DMS153 treated with DMSO at 0.1 percent for 48 hours (cell line): Measurements from ENCODE around the gene GPR78.
"Not testable (repeated sequence)": the region's sequence is repeated elsewhere in the genome, so short reads cannot be mapped to it uniquely, and the experiment has no call there.

Experiments
- DNase-seq: peaks from one replicate; lab custom pipeline; 2025; ENCODE audit not compliant: unreplicated experiment; lab: John Stamatoyannopoulos, UW

Gene GPR78

DNA sequence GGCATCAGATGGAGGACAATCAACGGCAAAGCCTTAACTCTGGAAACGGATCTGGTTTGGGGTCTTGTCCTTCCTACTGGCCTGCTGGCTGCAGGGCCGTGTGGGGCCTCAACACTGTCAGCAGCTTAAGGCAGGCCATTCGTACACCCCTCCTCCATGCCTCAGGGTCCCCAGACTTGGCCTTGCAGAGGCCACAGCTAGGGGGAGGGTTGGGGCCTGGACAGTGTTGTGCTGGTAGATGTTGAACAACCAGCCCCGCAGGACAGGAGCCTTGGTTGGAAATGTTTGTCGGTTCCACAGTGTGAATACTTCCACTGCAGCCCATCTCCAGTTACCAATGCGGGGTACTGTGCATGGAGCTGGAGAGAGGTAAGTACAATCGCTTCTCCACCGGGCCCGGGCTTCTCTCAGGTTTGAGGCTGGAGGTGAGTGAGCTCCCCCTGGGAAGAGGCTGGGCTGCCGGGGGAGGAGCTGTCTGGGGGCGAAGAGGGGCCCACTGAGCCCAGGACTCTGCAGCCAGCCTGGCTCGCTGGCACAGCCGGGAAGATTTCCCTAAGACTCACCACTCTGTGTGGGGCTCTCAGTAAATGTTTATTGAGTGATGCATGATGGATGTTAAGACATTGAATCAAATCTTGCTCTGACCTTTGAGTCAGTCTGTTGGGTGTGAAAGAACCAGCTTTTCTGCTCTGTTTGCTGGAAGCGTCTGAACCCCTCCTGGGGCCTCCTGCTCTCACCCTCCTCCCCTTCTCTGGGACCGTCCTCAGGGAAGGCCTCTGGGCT is 19.7 kb upstream of the GPR78 start:
- DNase-seq, result no peak

GRCh38 chr4:8564595-8564994 is 15.6 kb upstream of the GPR78 start:
- DNase-seq, result no peak

DNA sequence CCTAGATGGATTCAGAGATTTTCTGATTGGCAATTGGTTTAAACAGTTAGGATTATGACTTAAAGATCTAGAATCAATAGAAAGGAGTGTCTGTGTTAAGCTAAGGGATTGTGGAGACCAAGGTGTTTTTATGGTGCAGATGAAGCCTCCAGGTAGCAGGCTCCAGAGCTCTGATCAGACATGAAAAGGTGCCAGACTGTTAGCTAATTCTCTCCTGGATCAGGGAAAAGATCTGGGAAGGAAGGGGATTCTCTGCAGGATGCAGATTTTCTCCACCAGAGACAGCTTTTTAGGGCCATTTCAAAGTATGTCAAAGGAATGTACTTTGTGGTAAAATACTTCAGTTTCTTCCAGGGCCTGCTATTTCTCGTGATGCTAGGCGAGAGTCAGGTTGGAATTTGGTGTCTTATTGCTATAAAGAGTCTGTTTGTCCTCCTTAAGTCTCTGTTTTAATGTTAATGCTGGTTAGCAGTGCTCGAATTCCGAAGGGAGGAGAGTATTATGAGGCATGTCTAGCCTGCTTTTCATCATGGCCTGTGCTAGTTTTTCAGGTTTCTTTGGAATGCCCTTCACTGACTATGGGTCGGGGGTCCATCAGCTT is 12.0 kb upstream of the GPR78 start:
- DNase-seq, result no peak

GRCh38 chr4:8570201-8570600 is 10.0 kb upstream of the GPR78 start:
- DNase-seq, result no peak

DNA sequence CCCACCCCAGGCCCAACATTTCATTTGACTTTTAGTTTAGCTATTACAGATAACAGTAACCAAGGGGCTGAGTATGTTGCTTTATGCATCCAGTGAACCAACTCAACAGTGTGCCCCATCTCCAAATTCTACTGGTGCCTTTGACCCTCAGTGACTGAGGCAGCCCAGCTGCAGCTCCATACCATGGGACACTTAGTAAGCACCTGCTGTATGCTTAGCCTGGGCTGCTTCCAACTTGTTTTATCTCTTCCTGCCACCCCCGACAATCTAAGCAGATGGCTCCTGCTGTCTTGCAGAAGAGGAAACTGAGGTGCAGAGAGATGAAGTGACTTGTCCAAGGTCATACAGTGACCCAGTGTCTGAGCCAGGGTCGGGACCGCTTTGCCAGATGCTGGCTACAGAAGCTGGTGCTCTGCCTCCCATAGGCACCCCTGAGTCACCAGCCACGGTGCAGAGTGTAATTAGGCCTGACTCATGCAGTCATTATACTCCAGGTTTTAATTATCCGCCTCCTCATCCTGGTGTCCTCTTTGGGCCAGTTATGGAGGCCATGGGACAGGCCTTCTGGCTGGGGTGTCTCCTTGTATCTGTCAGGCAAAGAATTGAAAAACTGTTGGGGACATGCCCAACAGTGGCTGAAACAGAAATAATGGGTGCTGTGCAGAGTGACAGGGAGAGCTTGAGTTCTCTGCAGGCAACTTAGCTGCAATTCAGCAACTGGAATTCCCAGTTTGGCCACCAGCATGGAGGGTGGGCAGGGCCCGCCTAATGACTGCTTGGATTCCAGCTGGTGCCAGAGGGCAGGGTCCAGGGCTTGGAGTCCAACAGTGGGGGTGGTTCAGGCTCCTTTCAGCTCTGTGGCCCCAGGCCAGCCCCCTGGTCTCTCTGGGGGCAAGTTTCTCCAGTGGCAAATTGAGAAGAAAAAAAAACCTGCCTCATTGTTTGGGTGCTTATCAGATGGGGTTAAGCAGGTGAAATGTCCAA is 8.2 kb upstream of the GPR78 start:
- no peak for DNase-seq

DNA sequence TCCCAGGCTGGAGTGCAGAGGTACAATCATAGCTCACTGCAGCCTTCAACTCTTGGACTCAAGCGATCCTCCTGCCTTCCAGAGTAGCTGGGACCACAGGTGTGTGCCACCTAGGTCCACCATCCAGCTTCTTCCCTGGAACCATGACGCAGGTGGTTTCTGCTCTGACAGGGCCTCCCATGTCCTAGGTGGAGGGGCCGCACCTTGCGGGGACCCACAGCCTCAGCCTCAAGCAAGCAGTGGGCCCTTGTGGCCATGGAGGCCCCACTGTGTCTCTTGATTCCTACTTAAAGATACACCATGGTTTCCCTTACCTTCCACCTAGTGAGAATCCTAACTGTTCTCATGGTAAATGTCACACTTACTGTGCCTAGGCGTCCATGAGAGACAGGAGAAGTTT is 6.9 kb upstream of the GPR78 start:
- DNase-seq, result no peak

DNA sequence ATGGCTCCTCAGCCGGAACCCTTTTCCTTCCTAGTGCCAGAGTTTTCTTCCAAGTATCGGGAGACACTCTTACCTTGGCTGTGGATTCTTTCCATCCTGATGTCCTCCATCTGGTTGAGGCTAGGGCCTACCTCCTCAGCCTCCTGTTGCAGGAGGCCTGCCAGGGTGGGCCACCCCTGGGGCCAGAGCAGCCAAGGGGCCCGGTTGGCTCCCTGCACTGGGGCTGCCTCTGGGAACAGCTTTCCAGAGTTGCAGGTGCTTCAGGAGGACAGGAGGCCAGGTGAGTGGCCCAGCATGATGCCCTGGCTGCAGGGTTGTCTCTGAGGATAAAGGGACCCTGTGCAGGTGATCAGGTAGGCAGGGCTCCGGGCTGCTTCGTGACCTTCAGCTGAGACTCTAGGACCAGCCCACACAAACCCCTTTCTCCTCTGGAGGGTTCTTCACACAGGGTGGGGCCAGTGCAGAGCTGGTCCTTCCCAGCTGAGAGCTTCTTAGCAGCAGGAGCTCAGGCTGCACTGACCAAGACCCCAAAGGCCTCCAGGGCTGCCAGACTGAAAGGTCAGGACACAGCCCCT is 5.3 kb upstream of the GPR78 start:
- no peak for DNase-seq

- no peak for DNase-seq
These were observed 4.7 kb upstream of the GPR78 start for GRCh38 chr4:8575457-8575856.

GRCh38 chr4:8576591-8576990 is 3.6 kb upstream of the GPR78 start:
- DNase-seq, result not testable (repeated sequence)

GRCh38 chr4:8577046-8577445 is 3.1 kb upstream of the GPR78 start:
- DNase-seq, result no peak

GRCh38 chr4:8577972-8578371 is 2.2 kb upstream of the GPR78 start:
- DNase-seq, result no peak

GRCh38 chr4:8578717-8579116 is 1.5 kb upstream of the GPR78 start:
- no peak for DNase-seq

DNA sequence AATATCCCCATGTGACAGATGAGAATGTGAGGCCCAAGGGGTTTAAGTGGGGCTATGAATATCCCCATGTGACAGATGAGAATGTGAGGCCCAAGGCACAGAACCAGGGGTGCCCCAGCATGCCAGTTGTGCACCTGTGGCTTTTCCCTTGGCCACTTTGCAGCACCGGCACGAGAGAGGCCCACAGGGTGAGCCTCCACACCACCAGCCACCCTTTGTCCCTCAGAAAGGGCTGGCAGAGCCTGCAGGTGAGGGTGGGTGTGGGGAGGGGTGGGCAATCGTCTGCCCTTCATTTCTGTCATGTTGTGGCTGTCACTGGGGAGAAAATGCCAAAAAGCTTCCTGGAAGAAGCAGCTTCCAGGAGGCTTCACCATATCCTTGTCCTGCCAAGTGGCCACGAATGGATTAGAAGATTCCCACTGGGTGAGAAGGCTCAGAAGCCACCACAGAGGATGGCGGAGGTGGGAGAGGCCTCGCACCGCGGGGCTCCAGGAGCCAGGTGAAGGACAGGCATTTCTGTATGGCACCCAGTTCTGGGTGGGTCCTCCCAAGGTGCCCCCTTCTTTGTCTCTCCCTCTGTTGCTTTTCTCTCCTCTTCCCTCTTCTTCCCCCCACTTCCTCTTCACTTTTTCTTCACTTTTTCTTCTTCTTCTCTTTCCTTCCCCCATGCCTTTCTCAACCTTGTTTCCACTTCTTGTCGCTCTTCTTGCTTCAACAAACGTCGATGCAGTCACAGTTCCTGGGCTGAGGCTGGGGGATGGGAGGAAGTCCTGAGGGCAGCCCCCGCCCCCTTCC is 469 bp upstream of the GPR78 start:
- no peak for DNase-seq

DNA sequence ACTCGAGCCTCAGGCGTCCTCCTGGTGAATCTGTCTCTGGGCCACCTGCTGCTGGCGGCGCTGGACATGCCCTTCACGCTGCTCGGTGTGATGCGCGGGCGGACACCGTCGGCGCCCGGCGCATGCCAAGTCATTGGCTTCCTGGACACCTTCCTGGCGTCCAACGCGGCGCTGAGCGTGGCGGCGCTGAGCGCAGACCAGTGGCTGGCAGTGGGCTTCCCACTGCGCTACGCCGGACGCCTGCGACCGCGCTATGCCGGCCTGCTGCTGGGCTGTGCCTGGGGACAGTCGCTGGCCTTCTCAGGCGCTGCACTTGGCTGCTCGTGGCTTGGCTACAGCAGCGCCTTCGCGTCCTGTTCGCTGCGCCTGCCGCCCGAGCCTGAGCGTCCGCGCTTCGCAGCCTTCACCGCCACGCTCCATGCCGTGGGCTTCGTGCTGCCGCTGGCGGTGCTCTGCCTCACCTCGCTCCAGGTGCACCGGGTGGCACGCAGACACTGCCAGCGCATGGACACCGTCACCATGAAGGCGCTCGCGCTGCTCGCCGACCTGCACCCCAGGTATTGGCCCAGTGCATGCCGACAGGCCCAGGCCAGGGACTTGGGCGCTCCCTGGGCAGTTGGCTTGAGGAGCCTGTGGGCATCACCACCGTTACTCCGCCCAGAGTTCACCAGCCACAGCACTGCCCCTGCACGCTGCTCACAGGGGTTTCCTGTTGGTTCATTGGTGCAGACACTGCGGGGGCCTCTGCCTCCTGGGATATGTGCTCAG is 1.1 kb downstream of the GPR78 start:
- no peak for DNase-seq

GRCh38 chr4:8582016-8582415 is 1.8 kb downstream of the GPR78 start:
- DNase-seq, result no peak

- DNase-seq, result no peak
These were observed 2.2 kb downstream of the GPR78 start for GRCh38 chr4:8582436-8582835.

DNA sequence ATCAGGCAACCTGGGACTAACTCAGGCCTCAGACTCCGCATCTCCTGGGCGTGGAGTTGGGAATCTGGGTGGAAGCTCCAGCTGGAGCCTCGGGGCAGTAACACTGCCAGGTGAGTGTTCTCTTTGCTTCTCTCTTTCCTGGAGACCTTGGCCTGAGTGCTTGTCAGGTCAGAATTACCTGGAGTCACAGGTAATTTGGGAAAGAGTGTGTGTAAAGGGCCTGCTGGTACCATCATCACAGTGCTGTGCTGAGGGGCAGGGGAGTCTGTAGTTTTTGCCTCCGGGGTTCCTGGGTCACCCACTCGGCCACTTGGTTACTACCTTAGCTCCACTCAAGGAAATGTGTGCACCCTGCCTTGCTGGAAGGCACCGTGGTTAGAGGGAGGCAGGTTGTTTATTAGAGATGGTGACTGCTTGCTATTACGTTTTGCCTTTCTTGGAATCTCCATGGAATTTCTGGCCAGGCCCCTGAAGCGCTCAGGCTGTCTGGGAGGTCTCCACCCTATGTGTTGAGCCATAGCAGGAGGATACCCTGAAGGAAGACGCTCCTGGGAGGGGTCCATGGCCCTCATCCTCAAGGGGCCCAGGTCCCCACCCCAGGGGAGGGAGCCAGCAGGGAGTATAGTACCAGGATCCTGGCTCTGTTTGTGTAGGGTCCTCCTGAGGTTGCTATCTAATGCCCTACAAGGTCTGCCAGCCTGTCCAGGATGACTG is 2.9 kb downstream of the GPR78 start:
- no peak for DNase-seq

DNA sequence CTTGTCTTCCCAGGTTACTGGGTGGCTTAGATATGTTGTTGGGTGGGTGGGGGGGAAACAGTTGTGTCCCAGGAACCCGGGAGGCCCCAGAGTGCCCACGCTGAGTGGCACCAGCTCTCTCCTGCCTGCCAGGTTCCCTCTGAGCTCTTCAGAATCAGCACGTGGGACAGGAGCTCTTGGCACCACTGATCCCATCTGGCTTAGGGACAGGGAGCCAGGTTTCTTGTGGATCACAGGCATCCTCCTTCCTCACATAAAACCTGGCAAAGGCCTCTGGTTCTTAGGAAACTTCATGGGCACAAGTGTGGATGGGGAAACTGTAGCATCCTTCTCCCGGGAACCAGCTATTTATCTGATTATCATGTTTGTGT is 3.4 kb downstream of the GPR78 start:
- DNase-seq, result no peak

DNA sequence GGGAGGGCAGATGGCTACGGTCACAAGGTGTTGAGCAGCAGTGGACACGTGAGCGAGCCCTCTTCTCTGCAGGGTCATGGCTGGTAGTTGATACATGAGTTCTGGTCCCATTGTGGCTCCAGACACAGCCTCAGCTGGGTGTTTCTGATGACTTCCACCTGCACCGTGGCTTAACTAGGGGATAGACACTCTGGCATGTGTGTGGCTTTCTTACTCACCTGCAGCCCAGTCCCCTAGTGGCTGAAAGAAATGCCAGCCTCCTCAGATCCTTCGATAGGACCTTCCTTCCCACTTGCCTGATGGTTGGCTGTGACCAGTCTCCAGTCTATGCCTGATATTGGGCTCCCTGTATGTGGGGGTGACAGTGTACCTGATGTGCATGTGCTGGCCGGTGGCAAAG is 5.0 kb downstream of the GPR78 start:
- no peak for DNase-seq
